NCI-H2081 treated with DMSO at 0.1 percent for 48 hours (cell line): ENCODE data around the gene ATP5MK.
"Not testable (repeated sequence)": the region's sequence is repeated elsewhere in the genome, so short reads cannot be mapped to it uniquely, and the experiment has no call there.

Experiments
- DNase-seq: peaks from one replicate; lab custom pipeline; 2025; lab: John Stamatoyannopoulos, UW

ATP5MK gene

DNA sequence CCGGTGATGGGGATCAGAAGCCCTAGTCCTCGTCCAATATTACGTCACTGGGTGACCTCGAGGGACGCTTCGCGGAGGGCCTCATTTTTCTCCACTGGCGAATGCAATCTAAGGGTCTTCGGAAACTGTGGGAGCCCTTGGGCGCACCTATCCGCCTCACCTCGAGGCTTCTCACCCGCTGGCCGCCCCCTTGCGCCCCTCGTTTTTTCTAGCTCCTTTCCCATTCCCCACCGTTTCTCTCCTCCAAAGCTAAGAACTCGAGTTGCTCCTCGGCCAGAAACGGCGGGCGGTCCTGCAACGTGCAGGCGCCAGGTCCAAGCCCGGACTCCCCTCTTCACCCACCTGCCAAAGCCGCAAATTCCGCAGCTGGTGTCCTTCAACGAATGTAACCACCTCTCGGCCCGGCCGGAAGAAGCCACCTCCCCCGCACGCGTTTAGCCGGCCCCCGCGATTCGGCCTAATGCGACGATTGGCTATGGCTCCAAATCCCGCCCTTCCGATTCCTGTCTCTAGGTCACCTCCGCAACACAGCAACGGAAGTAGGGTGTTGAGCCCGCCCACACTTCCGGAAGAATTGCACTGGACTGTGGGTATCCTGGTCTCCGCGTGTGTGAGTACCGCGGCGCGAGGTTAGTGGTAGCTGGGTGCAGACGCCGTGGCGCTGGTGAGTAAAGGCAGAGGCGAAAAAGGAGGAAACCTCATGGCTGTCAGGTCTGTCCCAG is at the start of gene ATP5MK, which contains the start of gene PDCD11:
TSS of gene ATP5MK (minus strand) at position 409 of the 722 bp plus-strand sequence. CDS start 4,018 bp downstream, outside the sequence.
TSS of gene PDCD11 (plus strand) at position 560 of the 722 bp plus-strand sequence. CDS start 1,801 bp downstream, outside the sequence.
- peak; percentile 66 for DNase-seq

DNA sequence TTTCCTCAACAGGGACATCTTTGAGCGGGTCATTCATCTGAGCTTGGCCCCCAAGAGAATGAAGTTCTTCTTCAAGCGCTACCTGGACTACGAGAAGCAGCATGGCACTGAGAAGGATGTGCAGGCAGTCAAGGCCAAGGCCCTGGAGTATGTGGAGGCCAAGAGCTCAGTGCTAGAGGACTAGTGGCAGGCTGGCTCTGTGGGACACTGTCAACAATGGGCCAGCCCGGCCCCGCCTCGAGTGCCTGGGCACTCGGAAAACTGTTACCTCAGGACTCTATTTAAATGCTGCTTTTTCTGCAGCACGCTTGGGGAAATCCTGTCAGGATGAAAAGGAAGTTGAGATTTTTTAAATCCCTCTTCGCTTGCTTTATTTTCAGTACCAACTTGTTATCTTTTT is 49.1 kb upstream of the ATP5MK start:
- no peak for DNase-seq

DNA sequence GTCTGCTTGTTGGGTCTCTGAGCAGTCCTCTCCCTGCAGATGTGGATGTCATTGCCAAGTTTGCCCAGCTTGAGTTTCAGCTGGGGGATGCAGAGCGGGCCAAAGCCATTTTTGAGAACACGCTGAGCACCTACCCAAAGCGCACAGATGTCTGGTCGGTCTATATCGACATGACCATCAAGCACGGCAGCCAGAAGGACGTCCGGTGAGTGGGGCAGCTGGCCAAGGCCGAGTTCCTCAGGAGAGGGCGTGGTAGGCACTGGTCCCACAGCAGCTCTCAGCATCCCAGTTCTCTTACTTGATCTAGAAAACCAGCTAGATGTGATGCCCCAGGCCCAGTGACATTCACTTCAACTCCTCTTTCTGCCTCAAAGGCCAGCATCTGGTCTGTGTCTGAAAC is 48.2 kb upstream of the ATP5MK start:
- DNase-seq: no peak

DNA sequence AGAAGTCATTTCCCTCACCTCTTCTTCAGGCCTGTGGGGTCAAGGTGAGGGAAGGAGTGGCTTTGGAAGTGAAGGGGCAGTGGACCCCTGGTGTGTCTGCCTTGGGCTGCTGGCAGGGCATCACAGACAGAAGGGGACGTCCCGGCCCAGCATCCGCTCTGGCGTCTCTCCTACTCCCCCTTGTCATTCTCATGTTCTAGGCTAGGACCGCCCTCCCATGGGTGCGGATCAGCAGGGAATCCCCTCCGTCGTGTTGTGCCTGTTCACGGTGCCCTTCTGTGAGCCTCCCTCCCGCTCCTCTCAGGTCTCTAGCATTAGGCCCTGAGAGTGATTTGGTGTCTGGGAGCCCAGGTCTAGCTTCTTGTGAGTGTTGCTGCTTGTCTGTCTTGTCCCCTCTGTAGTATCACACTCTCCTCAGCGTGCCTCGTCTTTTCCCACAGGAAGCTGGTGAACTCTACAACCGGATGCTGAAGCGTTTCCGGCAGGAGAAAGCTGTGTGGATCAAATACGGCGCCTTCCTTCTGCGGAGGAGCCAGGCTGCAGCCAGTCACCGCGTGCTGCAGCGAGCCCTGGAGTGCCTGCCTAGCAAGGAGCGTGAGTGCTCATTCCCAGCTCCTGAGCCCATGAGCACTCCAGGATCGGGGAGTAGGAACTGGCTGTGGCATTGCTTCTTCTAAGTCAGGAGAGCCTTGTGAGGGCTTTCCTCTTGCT is 47.4 kb upstream of the ATP5MK start:
- DNase-seq: no peak

DNA sequence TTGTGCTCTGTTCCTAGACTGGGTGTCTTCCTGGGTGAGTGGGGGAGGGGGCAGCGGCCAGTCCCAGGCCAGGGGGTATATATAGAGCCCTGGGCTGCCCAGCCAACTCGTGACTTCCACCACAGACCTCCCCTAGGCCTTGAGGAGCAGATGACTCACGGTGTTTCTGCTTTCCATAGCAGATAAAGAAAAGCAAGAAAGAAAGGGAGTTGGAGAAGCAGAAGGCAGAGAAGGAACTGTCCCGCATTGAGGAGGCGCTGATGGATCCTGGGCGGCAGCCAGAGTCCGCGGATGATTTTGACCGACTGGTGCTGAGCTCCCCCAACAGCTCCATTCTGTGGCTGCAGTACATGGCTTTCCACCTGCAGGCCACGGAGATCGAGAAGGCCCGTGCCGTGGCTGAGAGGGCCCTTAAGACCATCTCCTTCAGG is 45.8 kb upstream of the ATP5MK start:
- no peak for DNase-seq

DNA sequence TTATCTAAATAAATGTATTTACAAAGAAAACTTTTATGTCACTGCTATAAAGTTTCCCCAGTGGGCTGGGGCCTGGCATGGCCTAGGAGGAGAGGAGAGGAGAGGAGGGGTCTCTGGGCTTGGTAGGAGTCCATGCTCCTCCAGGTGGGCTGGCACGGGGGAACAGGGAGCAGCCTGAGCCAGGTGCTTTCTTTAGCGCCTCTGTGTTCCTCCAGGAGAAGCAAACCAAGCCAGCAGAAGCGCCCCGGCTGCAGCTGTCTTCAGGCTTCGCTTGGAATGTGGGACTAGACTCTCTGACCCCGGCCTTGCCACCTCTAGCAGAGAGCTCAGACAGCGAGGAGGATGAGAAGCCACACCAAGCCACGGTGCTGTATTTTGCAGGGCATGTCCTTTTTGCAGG is 45.3 kb upstream of the ATP5MK start:
- DNase-seq: no peak

- no peak for DNase-seq
Measured at GRCh38 chr10:103441206-103441605, 44.9 kb upstream of the ATP5MK start.

- no peak for DNase-seq
Measured at GRCh38 chr10:103440416-103440815, 44.1 kb upstream of the ATP5MK start.

GRCh38 chr10:103439776-103440175 is 43.5 kb upstream of the ATP5MK start:
- DNase-seq: no peak

DNA sequence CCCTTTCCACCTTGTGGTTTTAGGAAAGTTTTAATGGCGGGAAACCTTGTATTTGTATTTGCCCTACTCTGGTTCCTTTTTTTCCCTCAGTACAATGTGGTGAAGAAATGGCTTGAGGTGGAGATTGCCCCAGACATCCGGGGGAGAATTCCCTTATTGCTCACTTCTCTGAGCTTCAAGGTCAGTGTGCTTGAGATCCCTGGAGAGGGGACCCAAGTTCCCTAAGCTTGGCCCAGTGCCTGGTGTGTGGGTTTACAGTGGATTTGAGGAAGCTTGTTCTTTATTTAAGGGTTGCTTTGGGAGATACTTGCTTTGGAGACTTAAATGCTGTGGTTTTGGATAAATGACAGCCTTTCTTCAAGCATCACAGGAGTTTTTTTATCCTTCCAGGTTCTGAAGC is 37.6 kb upstream of the ATP5MK start:
- no peak for DNase-seq

GRCh38 chr10:103431902-103432301 is 35.6 kb upstream of the ATP5MK start:
- no peak for DNase-seq

DNA sequence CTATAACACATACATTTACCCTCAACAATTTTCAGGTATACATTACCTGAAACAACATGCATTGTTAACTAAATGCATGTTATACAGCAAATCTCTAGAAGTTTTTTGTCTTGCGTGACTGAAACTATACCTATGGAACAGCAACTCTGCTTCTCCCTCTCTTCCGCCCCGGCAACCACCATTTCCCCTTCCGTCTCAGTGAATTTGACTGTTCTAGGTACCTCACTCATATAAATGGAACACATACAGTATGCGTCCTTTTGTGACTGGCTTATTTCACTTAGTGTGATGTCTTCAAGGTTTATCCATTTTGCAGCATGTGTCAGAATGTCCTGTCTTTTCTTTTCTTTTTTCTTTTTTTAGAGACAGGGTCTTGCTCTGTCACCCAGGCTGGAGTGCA is 33.4 kb upstream of the ATP5MK start:
- DNase-seq: no peak

DNA sequence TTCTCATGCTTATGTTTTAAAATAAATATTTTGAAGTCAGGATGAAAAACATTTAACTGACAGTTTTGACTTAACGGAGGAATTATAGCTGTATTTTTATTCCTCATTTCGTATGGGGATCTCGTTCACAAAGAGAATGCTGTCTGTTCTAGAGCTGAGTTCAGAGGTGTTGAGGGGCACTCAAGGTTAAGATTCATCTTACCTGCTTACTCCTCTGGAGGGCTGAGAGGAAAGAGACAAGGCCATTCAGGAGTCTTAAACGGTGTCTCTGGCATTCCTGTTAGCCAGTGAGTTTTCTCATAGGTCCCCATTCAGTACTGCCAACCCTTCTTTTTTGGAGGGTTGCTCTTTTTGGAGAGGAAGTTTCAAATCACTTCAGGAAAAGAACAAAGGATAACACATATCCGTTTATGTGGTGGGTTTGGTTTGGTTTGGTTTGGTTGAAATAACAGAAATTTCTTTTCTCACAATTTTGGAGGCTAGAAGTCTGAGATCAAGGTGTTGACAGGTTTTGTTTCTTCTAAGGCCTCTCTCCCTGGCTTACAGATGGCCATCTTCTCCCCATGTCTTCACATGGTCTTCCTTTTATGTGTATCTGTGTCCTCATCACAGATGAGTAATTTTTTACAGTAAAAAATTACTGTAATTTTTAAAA is 32.8 kb upstream of the ATP5MK start:
- DNase-seq: no peak

DNA sequence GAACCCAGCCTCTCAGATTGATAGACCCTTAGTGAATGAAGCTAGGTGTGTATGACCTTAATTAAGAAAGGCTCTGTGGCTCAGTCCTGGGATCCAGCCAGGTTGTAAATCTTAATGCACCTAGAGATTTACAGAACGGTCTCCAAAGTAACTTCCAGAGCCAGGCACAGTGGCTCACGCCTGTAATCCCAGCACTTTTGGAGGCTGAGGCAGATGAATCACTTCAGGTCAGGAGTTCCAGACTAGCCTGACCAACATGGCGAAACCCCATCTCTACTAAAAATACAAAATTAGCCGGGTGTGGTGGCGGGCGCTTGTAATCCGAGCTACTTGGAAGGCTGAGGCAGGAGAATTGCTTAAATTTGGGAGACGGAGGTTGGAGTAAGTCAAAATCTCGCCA is 31.6 kb upstream of the ATP5MK start:
- DNase-seq: no peak

DNA sequence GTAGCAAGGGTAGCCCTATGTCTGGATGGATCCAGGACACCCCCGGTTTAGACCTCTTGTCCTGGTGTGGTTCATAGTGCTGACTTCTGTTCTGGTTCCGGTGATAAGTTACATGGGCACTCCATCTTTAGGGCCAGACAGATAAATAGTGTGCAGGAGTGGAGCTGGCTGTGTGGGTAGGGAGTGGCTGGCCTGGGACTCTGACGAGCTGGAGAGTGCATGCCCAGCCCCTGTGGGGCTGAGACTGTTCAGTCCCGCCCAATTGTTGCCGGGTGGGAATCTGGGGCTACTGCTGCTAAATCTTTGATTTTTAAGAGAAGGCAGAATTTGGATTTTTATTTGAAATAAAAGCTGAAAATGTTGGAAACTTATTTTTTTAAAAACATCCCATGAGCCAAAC is 27.5 kb upstream of the ATP5MK start:
- no peak for DNase-seq

- DNase-seq: no peak
Measured at GRCh38 chr10:103419101-103419500, 22.8 kb upstream of the ATP5MK start.

GRCh38 chr10:103417601-103418000 is 21.3 kb upstream of the ATP5MK start:
- no peak for DNase-seq

DNA sequence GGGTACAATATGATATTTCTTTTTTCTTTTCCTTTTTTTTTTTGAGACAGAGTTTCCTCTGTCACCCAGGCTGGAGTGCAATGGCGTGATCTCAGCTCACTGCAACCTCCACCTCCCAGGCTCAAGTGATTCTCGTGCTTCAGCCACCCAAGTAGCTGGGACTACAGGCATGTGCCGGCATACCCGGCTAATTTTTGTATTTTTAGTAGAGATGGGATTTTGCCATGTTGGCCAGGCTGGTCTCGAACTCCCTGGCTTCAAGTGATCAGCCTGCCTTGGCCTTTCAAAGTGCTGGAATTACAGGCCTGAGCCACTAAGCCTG is 20.8 kb upstream of the ATP5MK start:
- not testable (repeated sequence) for DNase-seq

GRCh38 chr10:103416436-103417147 is 20.3 kb upstream of the ATP5MK start:
- no peak for DNase-seq

- DNase-seq: no peak
Measured at GRCh38 chr10:103415581-103415980, 19.3 kb upstream of the ATP5MK start.

DNA sequence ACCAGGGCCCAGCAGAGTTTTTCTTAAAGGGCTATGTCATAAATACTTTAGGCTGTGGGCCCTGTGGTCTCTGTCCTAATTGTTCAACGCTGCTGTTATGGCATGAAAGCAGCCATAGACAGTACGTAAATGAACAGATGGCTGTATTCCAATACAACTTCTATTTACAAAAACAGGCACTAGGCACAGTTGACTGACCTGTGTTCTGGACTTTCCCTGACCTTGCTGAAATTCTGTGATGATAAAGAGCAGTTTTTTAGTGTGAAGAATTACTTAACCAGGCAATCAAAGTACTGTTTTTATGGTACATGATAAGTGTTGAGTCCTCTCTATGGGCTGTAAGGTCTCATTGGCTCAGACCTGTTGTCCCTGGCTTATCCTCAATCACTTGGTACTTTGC is 17.3 kb upstream of the ATP5MK start:
- DNase-seq: no peak

DNA sequence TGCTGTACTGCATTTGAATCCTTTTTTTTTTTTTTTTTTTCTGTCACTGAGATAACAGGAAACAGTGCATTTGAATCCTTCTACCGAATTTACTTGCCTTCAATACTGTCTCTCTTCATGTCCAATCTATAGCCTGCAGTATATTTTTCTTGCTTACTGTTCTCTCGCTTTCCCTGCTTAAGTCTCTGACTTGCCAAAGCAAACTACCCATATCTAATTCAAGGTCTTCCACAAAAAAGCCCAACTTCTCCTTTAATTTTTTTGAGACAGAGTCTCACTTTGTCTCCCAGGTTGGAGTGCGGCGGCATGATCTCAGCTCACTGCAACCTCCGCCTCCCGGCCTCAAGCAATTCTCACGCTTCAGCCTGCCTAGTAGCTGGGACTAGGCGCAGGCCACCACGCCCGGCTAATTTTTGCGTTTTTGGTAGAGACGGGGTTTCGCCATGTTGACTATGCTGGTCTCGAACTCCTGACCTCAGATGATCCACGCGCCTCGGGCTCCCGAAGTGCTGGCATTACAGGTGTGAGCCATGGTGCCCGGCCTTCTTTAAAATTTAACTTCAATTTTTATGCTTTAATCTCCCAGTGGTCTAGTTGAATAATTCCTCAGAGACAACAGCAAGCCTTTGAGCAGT is 1.0 kb upstream of the ATP5MK start:
- no peak for DNase-seq
